Ectodermal cell (in vitro differentiated cells): ENCODE results near the gene MTHFD1.

ENCODE experiments used
- H3K27ac ChIP-seq: 2 replicates; pipeline ENCODE4 v1.7.0; 2013; ENCODE audit warnings: mild to moderate bottlenecking, low read depth, low read length; ENCODE audit not compliant: insufficient read depth, poor library complexity, severe bottlenecking
- H3K27me3 ChIP-seq: 2 replicates; pipeline ENCODE4 v1.7.0; 2013; ENCODE audit warnings: mild to moderate bottlenecking, low read length; ENCODE audit not compliant: insufficient read depth, control insufficient read depth, poor library complexity, severe bottlenecking
- H3K36me3 ChIP-seq: one replicate; pipeline ENCODE4 v1.7.0; 2013; ENCODE audit warnings: low read length; ENCODE audit not compliant: control insufficient read depth, insufficient read depth
- H3K4me1 ChIP-seq: one replicate; pipeline ENCODE4 v1.7.0; 2013; ENCODE audit warnings: low read length; ENCODE audit not compliant: control insufficient read depth, insufficient read depth
- H3K4me3 ChIP-seq: 2 replicates; pipeline ENCODE4 v1.7.0; 2013; ENCODE audit warnings: low read depth, low read length, control low read depth; ENCODE audit not compliant: insufficient read depth
- H3K9me3 ChIP-seq: 2 replicates; pipeline ENCODE4 v1.7.0; 2013; ENCODE audit warnings: mild to moderate bottlenecking, low read length, moderate library complexity; ENCODE audit not compliant: control insufficient read depth
- WGBS, 2 experiments: methylation state at CpG; one replicate each; pipeline ENCODE4 v1.1.7; 2013; ENCODE audit warnings: missing lambda C conversion rate in 2 of 2; 5-methylcytosine and 5-hydroxymethylcytosine counted together

The MTHFD1 gene

GRCh38 chr14:64405295-64405694 is 17.1 kb downstream of the MTHFD1 start:
- Histone ChIP-seq H3K4me3 (no peak overlapping the region), H3K36me3 (peaks cover 8% of the 10 kb centered on the region), H3K4me1 (no peaks in the 10 kb centered on the region), H3K27ac (no peak overlapping the region), H3K27me3 (no peaks in the 10 kb centered on the region), H3K9me3 (no peaks in the 10 kb centered on the region)
- WGBS, 2 experiments: 67 to 84% methylated on average over 2 of the region's 4 CpGs

GRCh38 chr14:64407329-64407728 is 19.2 kb downstream of the MTHFD1 start:
- Histone ChIP-seq H3K9me3 (no peaks in the 10 kb centered on the region), H3K27ac (no peak overlapping the region), H3K36me3 (peaks cover 17% of the 10 kb centered on the region), H3K4me1 (no peaks in the 10 kb centered on the region), H3K27me3 (no peaks in the 10 kb centered on the region), H3K4me3 (no peak overlapping the region)
- 94 to 98% methylated on average over 2 of the region's 2 CpGs for WGBS, 2 experiments

- H3K4me3 ChIP-seq: no peak overlapping the region
- 92 to 93% methylated on average over 7 of the region's 7 CpGs for WGBS, 2 experiments
- H3K9me3 ChIP-seq: no peaks in the 10 kb centered on the region
- no peaks in the 10 kb centered on the region for H3K27me3 ChIP-seq
- no peaks in the 10 kb centered on the region for H3K4me1 ChIP-seq
- peaks cover 15% of the 10 kb centered on the region for H3K36me3 ChIP-seq
- H3K27ac ChIP-seq: no peak overlapping the region
These were observed 21.2 kb downstream of the MTHFD1 start for GRCh38 chr14:64409126-64409920.

- Histone ChIP-seq H3K27me3 (no peaks in the 10 kb centered on the region), H3K4me1 (no peaks in the 10 kb centered on the region), H3K36me3 (peaks cover 15% of the 10 kb centered on the region), H3K9me3 (no peaks in the 10 kb centered on the region), H3K27ac (peak overlapping the region; percentile 69), H3K4me3 (no peak overlapping the region)
- WGBS, 2 experiments: 46 to 51% methylated on average over 5 of the region's 5 CpGs
These were observed 22.1 kb downstream of the MTHFD1 start for GRCh38 chr14:64410084-64410774.

GRCh38 chr14:64411001-64411400 is 22.8 kb downstream of the MTHFD1 start:
- peaks cover 23% of the 10 kb centered on the region for H3K36me3 ChIP-seq
- no peak overlapping the region for H3K4me3 ChIP-seq
- WGBS, 2 experiments: 97% methylated on average over 3 to 4 of the region's 4 CpGs
- H3K4me1 ChIP-seq: no peaks in the 10 kb centered on the region
- H3K27ac ChIP-seq: no peak overlapping the region
- no peaks in the 10 kb centered on the region for H3K9me3 ChIP-seq
- H3K27me3 ChIP-seq: no peaks in the 10 kb centered on the region

- Histone ChIP-seq H3K4me3 (no peak overlapping the region), H3K4me1 (no peaks in the 10 kb centered on the region), H3K27ac (no peak overlapping the region), H3K36me3 (peaks cover 26% of the 10 kb centered on the region), H3K27me3 (no peaks in the 10 kb centered on the region), H3K9me3 (no peaks in the 10 kb centered on the region)
- 91 to 100% methylated on average over 1 of the region's 1 CpG for WGBS, 2 experiments
These were observed 24.1 kb downstream of the MTHFD1 start for GRCh38 chr14:64412237-64412636.

GRCh38 chr14:64416348-64416932 is 28.3 kb downstream of the MTHFD1 start:
- H3K27me3 ChIP-seq: no peaks in the 10 kb centered on the region
- 84 to 90% methylated on average over 2 to 3 of the region's 3 CpGs for WGBS, 2 experiments
- no peaks in the 10 kb centered on the region for H3K4me1 ChIP-seq
- peaks cover 37% of the 10 kb centered on the region for H3K36me3 ChIP-seq
- H3K9me3 ChIP-seq: no peaks in the 10 kb centered on the region
- H3K27ac ChIP-seq: no peak overlapping the region
- no peak overlapping the region for H3K4me3 ChIP-seq

GRCh38 chr14:64417055-64417770 is 29.1 kb downstream of the MTHFD1 start:
- no peaks in the 10 kb centered on the region for H3K9me3 ChIP-seq
- no peaks in the 10 kb centered on the region for H3K27me3 ChIP-seq
- H3K4me1 ChIP-seq: no peaks in the 10 kb centered on the region
- no peak overlapping the region for H3K4me3 ChIP-seq
- WGBS, 2 experiments: 96 to 99% methylated on average over 4 to 5 of the region's 5 CpGs
- H3K27ac ChIP-seq: no peak overlapping the region
- H3K36me3 ChIP-seq: peaks cover 33% of the 10 kb centered on the region

GRCh38 chr14:64417771-64418125 is 29.6 kb downstream of the MTHFD1 start:
- WGBS, 2 experiments: 98 to 99% methylated on average over 6 of the region's 7 CpGs
- no peaks in the 10 kb centered on the region for H3K4me1 ChIP-seq
- no peaks in the 10 kb centered on the region for H3K9me3 ChIP-seq
- H3K36me3 ChIP-seq: peaks cover 34% of the 10 kb centered on the region
- no peak overlapping the region for H3K27ac ChIP-seq
- no peak overlapping the region for H3K4me3 ChIP-seq
- H3K27me3 ChIP-seq: no peaks in the 10 kb centered on the region

- WGBS, 2 experiments: 90 to 91% methylated on average over 7 of the region's 7 CpGs
- Histone ChIP-seq H3K36me3 (peaks cover 35% of the 10 kb centered on the region), H3K27me3 (no peaks in the 10 kb centered on the region), H3K4me3 (no peak overlapping the region), H3K27ac (no peak overlapping the region), H3K4me1 (no peaks in the 10 kb centered on the region), H3K9me3 (no peaks in the 10 kb centered on the region)
These were observed 30.9 kb downstream of the MTHFD1 start for GRCh38 chr14:64419003-64419402.
